ENCODE data around the gene SNAP25.

GRCh38 chr20:10259166-10259565 lies 40.5 kb downstream of the SNAP25 start:
- TF ChIP-seq EZH2 (IDR thresholded peaks at IDR 0.05; ENCODE audit: borderline replicate concordance, insufficient read depth, low read depth, low read length, poor library complexity, severe bottlenecking) = no peak
- TF ChIP-seq, protein P1, sequence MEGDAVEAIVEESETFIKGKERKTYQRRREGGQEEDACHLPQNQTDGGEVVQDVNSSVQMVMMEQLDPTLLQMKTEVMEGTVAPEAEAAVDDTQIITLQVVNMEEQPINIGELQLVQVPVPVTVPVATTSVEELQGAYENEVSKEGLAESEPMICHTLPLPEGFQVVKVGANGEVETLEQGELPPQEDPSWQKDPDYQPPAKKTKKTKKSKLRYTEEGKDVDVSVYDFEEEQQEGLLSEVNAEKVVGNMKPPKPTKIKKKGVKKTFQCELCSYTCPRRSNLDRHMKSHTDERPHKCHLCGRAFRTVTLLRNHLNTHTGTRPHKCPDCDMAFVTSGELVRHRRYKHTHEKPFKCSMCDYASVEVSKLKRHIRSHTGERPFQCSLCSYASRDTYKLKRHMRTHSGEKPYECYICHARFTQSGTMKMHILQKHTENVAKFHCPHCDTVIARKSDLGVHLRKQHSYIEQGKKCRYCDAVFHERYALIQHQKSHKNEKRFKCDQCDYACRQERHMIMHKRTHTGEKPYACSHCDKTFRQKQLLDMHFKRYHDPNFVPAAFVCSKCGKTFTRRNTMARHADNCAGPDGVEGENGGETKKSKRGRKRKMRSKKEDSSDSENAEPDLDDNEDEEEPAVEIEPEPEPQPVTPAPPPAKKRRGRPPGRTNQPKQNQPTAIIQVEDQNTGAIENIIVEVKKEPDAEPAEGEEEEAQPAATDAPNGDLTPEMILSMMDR (IDR thresholded peaks at IDR 0.05) = no peak

Measured in B cell (primary cell).